IPS-15b (cell line): ENCODE results near the gene VSTM2B.

ENCODE experiments used
- H3K27me3 ChIP-seq: one replicate; pipeline ENCODE4 v1.6.1; 2013; ENCODE audit warnings: low read length; ENCODE audit not compliant: control insufficient read depth, insufficient read depth
- H3K36me3 ChIP-seq: one replicate; pipeline ENCODE4 v1.6.1; 2013; ENCODE audit warnings: low read length; ENCODE audit not compliant: control insufficient read depth, insufficient read depth
- H3K4me1 ChIP-seq: one replicate; pipeline ENCODE4 v1.6.1; 2013; ENCODE audit warnings: mild to moderate bottlenecking, low read length; ENCODE audit not compliant: control insufficient read depth, insufficient read depth
- H3K4me3 ChIP-seq: one replicate; pipeline ENCODE4 v1.5.1; 2013; ENCODE audit warnings: low read depth, low read length
- H3K9ac ChIP-seq: one replicate; pipeline ENCODE4 v1.6.1; 2013; ENCODE audit warnings: low read depth, mild to moderate bottlenecking, low read length
- H3K9me3 ChIP-seq: one replicate; pipeline ENCODE4 v1.6.1; 2013; ENCODE audit warnings: mild to moderate bottlenecking, low read length; ENCODE audit not compliant: control insufficient read depth, insufficient read depth

Gene VSTM2B

GRCh38 chr19:29507081-29507860 lies 18.5 kb upstream of the VSTM2B start:
- no peak overlapping the region for H3K9ac ChIP-seq
- H3K4me3 ChIP-seq, result no peak overlapping the region
- H3K27me3 ChIP-seq, result no peaks in the 10 kb centered on the region
- H3K9me3 ChIP-seq, result no peaks in the 10 kb centered on the region
- H3K36me3 ChIP-seq, result no peaks in the 10 kb centered on the region
- H3K4me1 ChIP-seq, result peaks cover 2% of the 10 kb centered on the region

- Histone ChIP-seq H3K4me3 (no peak overlapping the region), H3K4me1 (peaks cover 2% of the 10 kb centered on the region), H3K36me3 (no peaks in the 10 kb centered on the region), H3K27me3 (no peaks in the 10 kb centered on the region), H3K9me3 (no peaks in the 10 kb centered on the region), H3K9ac (no peak overlapping the region)
Observed at GRCh38 chr19:29508181-29508580, 17.6 kb upstream of the VSTM2B start.

- Histone ChIP-seq H3K9ac (no peak overlapping the region), H3K4me1 (peaks cover 2% of the 10 kb centered on the region), H3K9me3 (no peaks in the 10 kb centered on the region), H3K4me3 (no peak overlapping the region), H3K36me3 (no peaks in the 10 kb centered on the region), H3K27me3 (peaks cover under 1% of the 10 kb centered on the region)
Observed at GRCh38 chr19:29509456-29509855, 16.3 kb upstream of the VSTM2B start.

- Histone ChIP-seq H3K4me1 (peaks cover 2% of the 10 kb centered on the region), H3K9me3 (no peaks in the 10 kb centered on the region), H3K36me3 (no peaks in the 10 kb centered on the region), H3K27me3 (peaks cover 5% of the 10 kb centered on the region), H3K9ac (no peak overlapping the region), H3K4me3 (no peak overlapping the region)
Observed at GRCh38 chr19:29510701-29511265, 15.0 kb upstream of the VSTM2B start.

- Histone ChIP-seq H3K9ac (no peak overlapping the region), H3K27me3 (peaks cover 5% of the 10 kb centered on the region), H3K4me1 (peaks cover 2% of the 10 kb centered on the region), H3K36me3 (no peaks in the 10 kb centered on the region), H3K9me3 (no peaks in the 10 kb centered on the region), H3K4me3 (no peak overlapping the region)
Observed at GRCh38 chr19:29511768-29512167, 14.0 kb upstream of the VSTM2B start.

GRCh38 chr19:29512748-29513147 lies 13.0 kb upstream of the VSTM2B start:
- Histone ChIP-seq H3K9me3 (no peaks in the 10 kb centered on the region), H3K4me3 (no peak overlapping the region), H3K27me3 (peaks cover 5% of the 10 kb centered on the region), H3K9ac (no peak overlapping the region), H3K4me1 (no peaks in the 10 kb centered on the region), H3K36me3 (no peaks in the 10 kb centered on the region)

- Histone ChIP-seq H3K4me3 (no peak overlapping the region), H3K9ac (no peak overlapping the region), H3K27me3 (peaks cover 5% of the 10 kb centered on the region), H3K4me1 (no peaks in the 10 kb centered on the region), H3K36me3 (no peaks in the 10 kb centered on the region), H3K9me3 (no peaks in the 10 kb centered on the region)
Observed at GRCh38 chr19:29514525-29515232, 11.1 kb upstream of the VSTM2B start.

GRCh38 chr19:29515233-29515619 lies 10.6 kb upstream of the VSTM2B start:
- Histone ChIP-seq H3K9me3 (no peaks in the 10 kb centered on the region), H3K4me3 (no peak overlapping the region), H3K36me3 (no peaks in the 10 kb centered on the region), H3K9ac (no peak overlapping the region), H3K27me3 (peaks cover 5% of the 10 kb centered on the region), H3K4me1 (no peaks in the 10 kb centered on the region)

GRCh38 chr19:29515706-29516357 lies 10.0 kb upstream of the VSTM2B start:
- H3K4me3 ChIP-seq, result no peak overlapping the region
- no peak overlapping the region for H3K9ac ChIP-seq
- H3K27me3 ChIP-seq, result peaks cover 5% of the 10 kb centered on the region
- no peaks in the 10 kb centered on the region for H3K4me1 ChIP-seq
- H3K9me3 ChIP-seq, result no peaks in the 10 kb centered on the region
- no peaks in the 10 kb centered on the region for H3K36me3 ChIP-seq

- Histone ChIP-seq H3K9ac (no peak overlapping the region), H3K9me3 (no peaks in the 10 kb centered on the region), H3K4me3 (no peak overlapping the region), H3K36me3 (no peaks in the 10 kb centered on the region), H3K4me1 (no peaks in the 10 kb centered on the region), H3K27me3 (peaks cover 5% of the 10 kb centered on the region)
Observed at GRCh38 chr19:29516358-29516725, 9.5 kb upstream of the VSTM2B start.

- H3K4me1 ChIP-seq, result no peaks in the 10 kb centered on the region
- no peaks in the 10 kb centered on the region for H3K9me3 ChIP-seq
- peaks cover 10% of the 10 kb centered on the region for H3K27me3 ChIP-seq
- H3K36me3 ChIP-seq, result no peaks in the 10 kb centered on the region
- no peak overlapping the region for H3K9ac ChIP-seq
- no peak overlapping the region for H3K4me3 ChIP-seq
Observed at GRCh38 chr19:29516821-29517395, 8.9 kb upstream of the VSTM2B start.
